Endodermal cell (in vitro differentiated cells): Measurements from ENCODE around the gene RUNX2. TPM values are rescaled to one million over a fixed set of nuclear protein-coding genes. Genes with fewer than 3 reads are reported as not detected.

Experiments used
- DNase-seq: peaks from one replicate; pipeline ENCODE4 v3.0.0-alpha.2; 2017
- H3K27ac ChIP-seq: 2 replicates; pipeline ENCODE4 v1.5.1; 2013; ENCODE audit warnings: mild to moderate bottlenecking, low read depth, low read length, moderate library complexity
- H3K27me3 ChIP-seq: 2 replicates; pipeline ENCODE4 v1.6.1; 2013; ENCODE audit warnings: mild to moderate bottlenecking, low read length, moderate library complexity; ENCODE audit not compliant: insufficient read depth, control insufficient read depth, poor library complexity, severe bottlenecking
- H3K36me3 ChIP-seq: 2 replicates; pipeline ENCODE4 v1.7.0; 2013; ENCODE audit warnings: mild to moderate bottlenecking, low read length, moderate library complexity; ENCODE audit not compliant: control insufficient read depth, insufficient read depth
- H3K4me1 ChIP-seq: one replicate; pipeline ENCODE4 v1.7.0; 2013; ENCODE audit warnings: low read length; ENCODE audit not compliant: control insufficient read depth, insufficient read depth
- H3K4me3 ChIP-seq: 2 replicates; pipeline ENCODE4 v1.5.1; 2013; ENCODE audit warnings: mild to moderate bottlenecking, low read length, moderate library complexity
- H3K9ac ChIP-seq: 2 replicates; pipeline ENCODE4 v1.6.1; 2013; ENCODE audit warnings: mild to moderate bottlenecking, low read length, moderate library complexity; ENCODE audit not compliant: poor library complexity, severe bottlenecking; ENCODE audit errors: extremely low read depth
- H3K9me3 ChIP-seq: 2 replicates; pipeline ENCODE4 v1.6.1; 2013; ENCODE audit warnings: mild to moderate bottlenecking, low read length, moderate library complexity; ENCODE audit not compliant: control insufficient read depth
- H3K27ac Mint-ChIP-seq: 2 replicates; pipeline ENCODE4 v1.8.0; 2020; ENCODE audit warnings: mixed read lengths
- H3K27me3 Mint-ChIP-seq: 2 replicates; pipeline ENCODE4 v1.8.0; 2021; ENCODE audit warnings: mild to moderate bottlenecking, mixed read lengths; ENCODE audit not compliant: insufficient read depth
- H3K36me3 Mint-ChIP-seq: 2 replicates; pipeline ENCODE4 v1.8.0; 2020; ENCODE audit warnings: low read depth, mixed read lengths
- H3K4me1 Mint-ChIP-seq: 2 replicates; pipeline ENCODE4 v1.8.0; 2020; ENCODE audit warnings: mixed read lengths
- H3K4me3 Mint-ChIP-seq: 2 replicates; pipeline ENCODE4 v1.8.0; 2020; ENCODE audit warnings: mild to moderate bottlenecking, moderate library complexity, mixed read lengths
- H3K9me3 Mint-ChIP-seq: 2 replicates; pipeline ENCODE4 v1.8.0; 2020; ENCODE audit warnings: mild to moderate bottlenecking, mixed read lengths
- WGBS, 2 experiments: methylation state at CpG; one replicate each; pipeline versions ENCODE4 v1.1.5 to v1.1.7; 2013; ENCODE audit warnings: missing lambda C conversion rate in 2 of 2, mixed read lengths in 1 of 2; ENCODE audit not compliant: insufficient coverage in 1 of 2, insufficient read length in 1 of 2; 5-methylcytosine and 5-hydroxymethylcytosine counted together
- total RNA-seq, 2 donors: library from RNA; stranded (reverse); fragmentation: NEBNext Ultra II Directional in 1 of 2; extraction: Animal tissue kit (Norgen Biotek cat#: 25700) in 1 of 2; gene quantifications; 2 replicates in 1 of 2; 3 replicates in 1 of 2; pipeline ENCODE4 v1.2.1, GENCODE V29; 2021
- TF ChIP-seq, protein P1 (sequence below): fragments of 200-600 bp; sonication (generic); conservative IDR thresholded peaks from 2 replicates; pipeline ENCODE4 v1.5.0; 2021; ENCODE audit warnings: antibody characterized with exemption, mild to moderate bottlenecking

Gene RUNX2
- total RNA-seq, 2 donors from 2014 or later, result 0.18 to 0.26 TPM

GRCh38 chr6:45423111-45423823 is 95.1 kb downstream of the RUNX2 start:
- Histone ChIP-seq H3K27me3 (peaks cover 80% of the 10 kb centered on the region), H3K9me3 (no peaks in the 10 kb centered on the region), H3K36me3 (no peaks in the 10 kb centered on the region), H3K4me3 (peak overlapping the region; percentile 81), H3K27ac (no peak overlapping the region), H3K4me1 (no peaks in the 10 kb centered on the region), H3K9ac (no peak overlapping the region)
- TF ChIP-seq, protein P1, sequence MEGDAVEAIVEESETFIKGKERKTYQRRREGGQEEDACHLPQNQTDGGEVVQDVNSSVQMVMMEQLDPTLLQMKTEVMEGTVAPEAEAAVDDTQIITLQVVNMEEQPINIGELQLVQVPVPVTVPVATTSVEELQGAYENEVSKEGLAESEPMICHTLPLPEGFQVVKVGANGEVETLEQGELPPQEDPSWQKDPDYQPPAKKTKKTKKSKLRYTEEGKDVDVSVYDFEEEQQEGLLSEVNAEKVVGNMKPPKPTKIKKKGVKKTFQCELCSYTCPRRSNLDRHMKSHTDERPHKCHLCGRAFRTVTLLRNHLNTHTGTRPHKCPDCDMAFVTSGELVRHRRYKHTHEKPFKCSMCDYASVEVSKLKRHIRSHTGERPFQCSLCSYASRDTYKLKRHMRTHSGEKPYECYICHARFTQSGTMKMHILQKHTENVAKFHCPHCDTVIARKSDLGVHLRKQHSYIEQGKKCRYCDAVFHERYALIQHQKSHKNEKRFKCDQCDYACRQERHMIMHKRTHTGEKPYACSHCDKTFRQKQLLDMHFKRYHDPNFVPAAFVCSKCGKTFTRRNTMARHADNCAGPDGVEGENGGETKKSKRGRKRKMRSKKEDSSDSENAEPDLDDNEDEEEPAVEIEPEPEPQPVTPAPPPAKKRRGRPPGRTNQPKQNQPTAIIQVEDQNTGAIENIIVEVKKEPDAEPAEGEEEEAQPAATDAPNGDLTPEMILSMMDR, result no peak
- peaks cover 27% of the 10 kb centered on the region for H3K4me1 Mint-ChIP-seq
- H3K27ac Mint-ChIP-seq, result no peak overlapping the region
- H3K9me3 Mint-ChIP-seq, result no peaks in the 10 kb centered on the region
- 0% methylated on average over 25 to 62 of the region's 62 CpGs for WGBS, 2 experiments
- peak overlapping the region; percentile 69 for H3K4me3 Mint-ChIP-seq
- no peaks in the 10 kb centered on the region for H3K36me3 Mint-ChIP-seq
- peak; percentile 80 for DNase-seq
- peaks cover 87% of the 10 kb centered on the region for H3K27me3 Mint-ChIP-seq

DNA sequence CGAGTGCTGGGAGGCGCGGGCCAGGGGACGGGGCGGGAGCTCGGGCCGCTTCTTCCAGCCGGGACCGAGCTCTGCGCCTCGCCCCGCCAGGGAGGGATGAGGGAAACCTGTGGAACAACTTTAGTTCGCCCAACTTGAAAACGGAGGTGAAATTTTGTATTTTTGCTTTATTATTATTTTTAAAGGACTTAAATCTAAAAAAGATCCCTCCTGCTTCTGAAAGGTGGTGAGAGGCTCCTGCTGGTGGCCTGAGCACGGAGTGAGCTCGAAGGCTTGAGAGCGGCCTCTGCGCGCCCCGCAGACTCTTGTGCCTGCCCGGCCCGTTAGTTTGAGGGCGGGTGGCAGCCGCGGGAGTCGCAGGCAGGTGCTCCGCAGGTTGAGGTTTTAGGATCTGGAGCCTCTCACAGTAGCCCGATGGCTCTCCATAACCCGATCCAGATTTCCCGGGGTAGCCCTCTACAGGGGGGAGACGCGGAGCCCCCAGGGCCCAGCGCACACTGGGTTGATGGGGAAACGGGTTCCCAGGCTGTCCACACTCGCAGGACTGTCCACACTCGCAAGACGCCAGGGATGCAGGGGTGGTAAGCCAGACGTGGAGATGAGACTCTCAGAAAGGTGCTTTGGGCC is 95.8 kb downstream of the RUNX2 start:
- Histone ChIP-seq H3K9ac (no peak overlapping the region), H3K27ac (no peak overlapping the region), H3K36me3 (no peaks in the 10 kb centered on the region), H3K4me3 (peak overlapping the region; percentile 81), H3K9me3 (no peaks in the 10 kb centered on the region), H3K4me1 (no peaks in the 10 kb centered on the region), H3K27me3 (peaks cover 74% of the 10 kb centered on the region)
- H3K4me3 Mint-ChIP-seq, result peak overlapping the region; percentile 69
- H3K4me1 Mint-ChIP-seq, result peaks cover 27% of the 10 kb centered on the region
- H3K27me3 Mint-ChIP-seq, result peaks cover 83% of the 10 kb centered on the region
- no peaks in the 10 kb centered on the region for H3K9me3 Mint-ChIP-seq
- peak; percentile 77 for DNase-seq
- 9 to 22% methylated on average over 8 to 36 of the region's 38 CpGs for WGBS, 2 experiments
- H3K27ac Mint-ChIP-seq, result no peak overlapping the region
- TF ChIP-seq, protein P1, result peak; percentile 35
- H3K36me3 Mint-ChIP-seq, result no peaks in the 10 kb centered on the region

DNA sequence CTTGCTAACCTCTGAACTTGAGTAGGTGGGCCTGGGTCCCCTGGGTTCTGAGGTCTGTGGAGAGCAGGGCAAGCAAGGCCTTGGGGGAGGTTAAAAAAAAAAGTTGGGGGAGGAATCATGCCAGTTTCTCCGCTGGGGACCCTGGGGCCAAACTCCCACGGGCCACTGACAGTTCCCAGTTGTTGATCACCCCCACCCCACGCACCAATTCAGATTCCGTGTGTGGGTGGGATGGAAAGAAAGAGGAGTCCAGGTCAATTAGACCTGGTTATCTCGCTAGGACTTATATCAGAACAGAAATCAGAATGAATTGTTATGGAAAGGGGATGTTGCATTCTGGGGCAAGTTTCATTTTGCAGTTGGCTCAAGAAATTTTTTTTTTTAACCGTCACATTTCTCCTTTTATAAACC is 96.3 kb downstream of the RUNX2 start:
- TF ChIP-seq, protein P1, result no peak
- Histone ChIP-seq H3K27ac (no peak overlapping the region), H3K9ac (no peak overlapping the region), H3K4me1 (no peaks in the 10 kb centered on the region), H3K4me3 (no peak overlapping the region), H3K36me3 (no peaks in the 10 kb centered on the region), H3K9me3 (no peaks in the 10 kb centered on the region), H3K27me3 (peaks cover 68% of the 10 kb centered on the region)
- DNase-seq, result no peak
- peaks cover 80% of the 10 kb centered on the region for H3K27me3 Mint-ChIP-seq
- WGBS, 2 experiments, result 52% methylated on average over 5 of the region's 6 CpGs; no CpG with 5 or more reads in 1 of the 2 experiments
- no peaks in the 10 kb centered on the region for H3K36me3 Mint-ChIP-seq
- H3K27ac Mint-ChIP-seq, result no peak overlapping the region
- peaks cover 23% of the 10 kb centered on the region for H3K4me1 Mint-ChIP-seq
- H3K9me3 Mint-ChIP-seq, result no peaks in the 10 kb centered on the region
- no peak overlapping the region for H3K4me3 Mint-ChIP-seq
